Cortex of kidney (tissue), 1 donor: Measurements from ENCODE around the gene CAV1.

ENCODE experiments used
- DNase-seq: peaks from one replicate; lab custom pipeline; 2025; lab: John Stamatoyannopoulos, UW

Gene CAV1

GRCh38 chr7:116530107-116530820 lies 5.4 kb downstream of the CAV1 start:
- DNase-seq: no peak

- DNase-seq: no peak
Observed at GRCh38 chr7:116532102-116532688, 7.4 kb downstream of the CAV1 start.

- no peak for DNase-seq
Observed at GRCh38 chr7:116534790-116535189, 10.0 kb downstream of the CAV1 start.

- no peak for DNase-seq
Observed at GRCh38 chr7:116535416-116535815, 10.6 kb downstream of the CAV1 start.

GRCh38 chr7:116538138-116538537 lies 13.3 kb downstream of the CAV1 start:
- DNase-seq: no peak

- DNase-seq: no peak
Observed at GRCh38 chr7:116539879-116540278, 15.0 kb downstream of the CAV1 start.

- no peak for DNase-seq
Observed at GRCh38 chr7:116540743-116541142, 15.9 kb downstream of the CAV1 start.

- no peak for DNase-seq
Observed at GRCh38 chr7:116541951-116542350, 17.1 kb downstream of the CAV1 start.

GRCh38 chr7:116542618-116543017 lies 17.8 kb downstream of the CAV1 start:
- no peak for DNase-seq

- DNase-seq: no peak
Observed at GRCh38 chr7:116543664-116544063, 18.8 kb downstream of the CAV1 start.

GRCh38 chr7:116544487-116544886 lies 19.7 kb downstream of the CAV1 start:
- no peak for DNase-seq

GRCh38 chr7:116545411-116545993 lies 20.7 kb downstream of the CAV1 start:
- no peak for DNase-seq

- no peak for DNase-seq
Observed at GRCh38 chr7:116546054-116546453, 21.2 kb downstream of the CAV1 start.

- DNase-seq: no peak
Observed at GRCh38 chr7:116546916-116547315, 22.1 kb downstream of the CAV1 start.

GRCh38 chr7:116547347-116547746 lies 22.5 kb downstream of the CAV1 start:
- DNase-seq: no peak

GRCh38 chr7:116548506-116548905 lies 23.7 kb downstream of the CAV1 start:
- DNase-seq: no peak

GRCh38 chr7:116549370-116549769 lies 24.5 kb downstream of the CAV1 start:
- no peak for DNase-seq

- no peak for DNase-seq
Observed at GRCh38 chr7:116551692-116552091, 26.9 kb downstream of the CAV1 start.

GRCh38 chr7:116552602-116553001 lies 27.8 kb downstream of the CAV1 start:
- no peak for DNase-seq

- DNase-seq: no peak
Observed at GRCh38 chr7:116553168-116553964, 28.5 kb downstream of the CAV1 start.

GRCh38 chr7:116554436-116554835 lies 29.6 kb downstream of the CAV1 start:
- DNase-seq: no peak

GRCh38 chr7:116554911-116555310 lies 30.1 kb downstream of the CAV1 start:
- DNase-seq: no peak
